GM19193 (cell line): ENCODE results near the gene SHCBP1L.

Experiments used
- POLR2A ChIP-seq: IDR thresholded peaks from 4 replicates; pipeline ENCODE4 v1.6.1; 2011; ENCODE audit not compliant: insufficient read depth, insufficient read length; ENCODE audit errors: extremely low read depth

The SHCBP1L gene

DNA sequence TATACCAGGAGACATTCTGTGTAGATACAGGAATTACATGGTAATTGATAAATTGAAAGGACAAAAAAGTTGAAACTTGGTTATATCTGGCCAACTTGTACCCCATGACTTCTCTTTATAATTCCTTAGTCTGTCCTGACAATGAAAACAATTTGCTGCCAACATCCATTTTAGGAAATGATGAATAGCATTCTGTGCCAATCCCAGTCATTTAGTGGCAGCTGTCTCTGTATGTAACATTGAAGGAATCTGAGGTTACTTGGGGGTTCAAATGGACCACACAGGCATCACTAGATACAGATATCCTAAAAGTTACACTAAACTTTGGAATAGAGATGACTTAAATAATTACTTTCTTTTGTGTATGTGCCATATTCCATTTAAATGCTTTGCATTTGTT lies 75.6 kb downstream of the SHCBP1L start:
- TF ChIP-seq POLR2A, result no peak

GRCh38 chr1:182875889-182876288 lies 77.1 kb downstream of the SHCBP1L start:
- no peak for TF ChIP-seq POLR2A

DNA sequence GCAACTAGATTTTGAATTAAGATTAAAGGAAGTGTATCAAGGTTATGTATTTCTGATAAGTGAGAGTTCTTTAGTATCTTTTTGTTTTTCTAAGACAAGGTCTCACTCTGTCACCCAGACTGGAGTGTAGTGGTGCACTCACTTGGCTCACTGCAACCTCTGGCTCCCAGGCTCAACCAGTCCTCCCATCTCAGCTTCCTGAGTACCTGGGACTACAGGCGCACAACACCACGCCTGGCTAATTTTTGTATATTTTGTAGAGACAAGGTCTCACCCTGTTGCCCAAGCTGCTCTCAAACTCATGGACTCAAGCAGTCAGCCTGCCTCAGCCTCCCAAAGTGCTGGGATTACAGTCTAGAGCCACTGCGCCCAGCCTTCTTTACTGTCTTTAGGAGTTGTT lies 80.1 kb downstream of the SHCBP1L start:
- no peak for TF ChIP-seq POLR2A

DNA sequence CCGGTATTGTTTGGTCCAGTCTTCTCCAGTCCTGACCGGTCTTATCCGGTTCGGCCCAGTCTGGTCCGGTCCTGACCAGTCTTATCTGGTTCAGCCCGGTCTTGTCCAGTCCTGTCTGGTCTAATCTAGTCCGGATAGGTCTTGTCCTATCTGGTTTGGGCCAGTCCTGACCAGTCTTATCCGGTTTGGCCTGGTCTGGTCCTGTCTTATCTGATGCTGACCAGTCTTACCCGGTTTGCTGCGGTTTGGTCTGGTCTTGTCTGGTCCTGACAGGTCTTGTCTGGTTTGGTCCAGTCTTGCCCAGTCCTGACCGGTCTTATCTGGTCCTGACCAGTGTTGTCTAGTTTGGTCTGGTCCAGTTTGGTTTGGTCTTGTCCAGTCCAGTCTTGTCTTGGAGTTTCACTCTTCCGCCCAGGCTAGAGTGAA lies 83.7 kb downstream of the SHCBP1L start:
- no peak for TF ChIP-seq POLR2A

- TF ChIP-seq POLR2A, result no peak
These were observed 85.1 kb downstream of the SHCBP1L start for GRCh38 chr1:182867861-182868260.

GRCh38 chr1:182863940-182864339 lies 89.0 kb downstream of the SHCBP1L start:
- no peak for TF ChIP-seq POLR2A

DNA sequence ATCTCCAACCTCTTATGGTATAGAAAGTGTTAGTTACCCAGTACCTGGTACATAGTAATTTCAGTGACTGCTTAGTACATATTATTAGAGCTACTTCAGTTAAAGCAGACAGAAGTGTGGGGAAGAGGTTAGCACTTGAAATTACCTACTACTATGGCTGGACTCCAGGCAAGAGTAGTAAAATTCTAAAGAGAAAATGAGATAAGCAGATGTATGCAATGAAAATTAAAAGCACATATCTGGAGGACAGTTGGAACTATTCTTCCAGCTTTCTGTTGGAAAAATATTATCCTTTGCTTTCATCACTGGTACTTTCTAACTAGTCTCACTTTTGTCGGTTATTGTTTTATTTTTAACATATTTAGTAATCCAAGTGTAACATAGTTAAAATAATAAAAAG lies 90.1 kb downstream of the SHCBP1L start:
- no peak for TF ChIP-seq POLR2A

DNA sequence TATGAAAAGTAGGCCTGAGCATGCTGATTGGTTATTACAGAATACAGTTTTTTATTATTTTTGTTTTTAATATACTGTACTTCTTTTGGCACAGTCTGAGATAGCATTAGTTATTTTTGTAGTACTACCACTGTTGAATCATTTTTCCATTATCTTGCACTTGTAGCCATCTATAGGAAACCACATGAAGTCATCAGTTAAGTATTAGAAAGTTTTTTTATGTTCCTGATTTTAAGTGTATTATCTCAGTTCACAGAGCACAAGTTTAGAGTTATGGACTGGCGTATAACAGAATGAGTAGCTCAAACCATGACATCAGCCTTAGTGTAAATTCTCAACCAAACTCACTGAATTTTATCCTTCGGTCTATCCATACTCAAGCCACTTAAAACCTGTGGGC lies 91.0 kb downstream of the SHCBP1L start:
- TF ChIP-seq POLR2A, result no peak

DNA sequence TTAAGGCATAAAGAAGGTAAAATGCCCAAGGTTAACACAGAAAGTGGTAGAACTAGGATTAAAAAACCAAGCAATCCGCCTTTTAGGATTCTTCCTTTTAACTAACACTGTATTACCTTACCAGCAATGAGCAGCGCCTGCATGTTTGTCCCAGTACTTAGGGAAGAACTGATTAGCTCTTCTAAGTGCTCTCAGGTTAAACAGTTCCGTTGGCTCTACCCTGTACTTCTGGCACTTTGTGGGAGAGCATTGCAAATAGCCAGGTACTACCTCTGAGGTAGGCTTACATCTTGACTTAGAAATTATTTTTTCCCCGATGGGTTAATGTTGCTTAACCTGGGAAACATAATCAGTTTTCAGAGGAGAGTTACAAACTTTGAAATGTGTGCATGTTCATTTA lies 92.3 kb downstream of the SHCBP1L start:
- no peak for TF ChIP-seq POLR2A

- no peak for TF ChIP-seq POLR2A
These were observed 95.8 kb downstream of the SHCBP1L start for GRCh38 chr1:182857212-182857611.

GRCh38 chr1:182855911-182856310 lies 97.1 kb downstream of the SHCBP1L start:
- TF ChIP-seq POLR2A, result no peak

GRCh38 chr1:182851825-182852224 lies 101.1 kb downstream of the SHCBP1L start:
- TF ChIP-seq POLR2A, result no peak

- no peak for TF ChIP-seq POLR2A
These were observed 102.6 kb downstream of the SHCBP1L start for GRCh38 chr1:182850319-182850718.
